Ishikawa (cell line): Measurements from ENCODE around the gene LINC01488.

Source experiments
- CEBPB ChIP-seq: IDR thresholded peaks from 2 replicates; pipeline ENCODE4 v1.6.1; 2012
- CREB1 ChIP-seq: IDR thresholded peaks from 2 replicates; pipeline ENCODE4 v1.6.1; 2012; ENCODE audit warnings: low read depth
- EGR1 ChIP-seq: IDR thresholded peaks from 2 replicates; pipeline ENCODE4 v1.6.1; 2012
- EP300 ChIP-seq: IDR thresholded peaks from 2 replicates; pipeline ENCODE4 v1.6.1; 2012; ENCODE audit warnings: borderline replicate concordance
- FOXM1 ChIP-seq: IDR thresholded peaks from 2 replicates; pipeline ENCODE4 v1.6.1; 2012; ENCODE audit warnings: low read depth, borderline replicate concordance
- NFIC ChIP-seq: IDR thresholded peaks from 2 replicates; pipeline ENCODE4 v1.6.1; 2012
- RAD21 ChIP-seq: IDR thresholded peaks from 2 replicates; pipeline ENCODE4 v1.6.1; 2012; ENCODE audit warnings: low read depth
- TAF1 ChIP-seq: IDR thresholded peaks from 2 replicates; pipeline ENCODE4 v1.6.1; 2012; ENCODE audit warnings: low read depth, mild to moderate bottlenecking
- TCF12 ChIP-seq: IDR thresholded peaks from 2 replicates; pipeline ENCODE4 v1.6.1; 2012; ENCODE audit warnings: low read depth
- TEAD4 ChIP-seq: IDR thresholded peaks from 2 replicates; pipeline ENCODE4 v1.6.1; 2012
- YY1 ChIP-seq: IDR thresholded peaks from 2 replicates; pipeline ENCODE4 v1.6.1; 2012; ENCODE audit warnings: low read depth
- ZBTB7A ChIP-seq: IDR thresholded peaks from 2 replicates; pipeline ENCODE4 v1.6.1; 2012; ENCODE audit warnings: low read depth
- TF ChIP-seq, protein P1 (sequence below): IDR thresholded peaks from 2 replicates; pipeline ENCODE4 v1.6.1; 2012
- TF ChIP-seq, protein P2 (sequence below): IDR thresholded peaks from 2 replicates; pipeline ENCODE4 v1.6.1; 2012; ENCODE audit warnings: low read depth, mild to moderate bottlenecking
- TF ChIP-seq, protein P3 (sequence below): IDR thresholded peaks from 2 replicates; pipeline ENCODE4 v1.6.1; 2012

The LINC01488 gene

DNA sequence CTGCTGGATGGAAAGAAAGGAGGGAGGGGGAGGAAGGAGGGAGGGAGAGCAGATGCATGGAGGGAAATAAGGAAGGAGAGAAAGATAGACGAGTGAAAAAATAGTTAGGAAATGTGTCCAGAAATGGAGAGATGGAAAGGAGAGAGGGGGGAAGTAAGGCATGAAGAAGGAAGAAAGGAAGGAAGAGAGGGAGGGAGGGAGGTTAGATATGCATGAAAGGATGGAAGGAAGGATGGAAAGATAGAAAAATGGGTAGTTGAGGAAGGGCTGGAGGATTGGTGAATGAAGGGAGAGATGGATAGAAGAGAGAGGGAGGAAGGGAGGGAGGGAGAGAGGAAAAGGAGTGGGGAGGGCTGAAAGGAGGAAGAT, 19.6 kb downstream of the LINC01488 start:
- TF ChIP-seq TAF1 (no peak), YY1 (no peak)

DNA sequence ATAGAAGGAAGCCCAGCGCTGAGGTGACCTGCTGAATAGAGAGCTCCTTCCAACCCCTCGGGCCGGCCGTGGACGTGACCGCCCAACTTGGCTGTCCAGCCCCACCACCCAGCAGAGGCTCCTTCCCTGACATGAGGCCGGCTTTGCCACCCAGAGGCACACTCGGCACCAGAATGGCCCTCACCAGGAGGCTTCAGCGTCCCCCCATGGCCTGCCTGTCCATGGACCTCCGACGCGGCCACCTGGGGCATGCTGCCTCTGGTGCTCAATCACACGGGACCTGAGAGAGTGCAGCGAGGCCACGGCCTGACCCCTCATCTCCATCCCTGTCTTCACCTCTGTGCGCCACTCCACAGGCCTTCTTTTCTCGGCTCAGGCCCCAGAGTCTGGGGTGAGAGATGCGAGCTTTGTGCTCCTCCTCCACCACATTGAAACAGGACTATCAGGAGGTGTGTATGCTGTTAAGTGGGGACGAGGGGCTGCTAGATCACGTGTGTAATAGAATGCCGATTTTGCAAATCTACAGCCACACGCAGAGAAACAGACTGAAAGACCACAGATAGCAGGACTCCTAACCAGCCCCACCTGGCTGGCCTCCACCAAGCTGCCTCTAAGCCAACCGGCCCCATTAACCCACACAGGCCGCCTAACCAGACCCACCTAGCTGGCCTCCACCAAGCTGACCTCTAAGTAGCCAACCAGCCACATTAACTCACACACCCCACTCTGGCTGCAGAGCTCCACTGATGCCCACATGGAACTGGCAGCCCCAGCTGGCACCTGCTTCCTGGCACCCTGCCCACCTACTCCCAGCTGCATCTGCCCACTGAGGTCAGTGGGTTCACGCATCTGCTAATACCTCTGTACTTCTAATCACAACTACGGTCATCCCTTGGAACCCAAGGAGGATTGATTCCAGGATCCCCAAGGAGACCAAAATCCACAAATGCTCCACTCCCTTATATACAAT, 20.7 kb downstream of the LINC01488 start:
- TF ChIP-seq TCF12 (no peak), CEBPB (no peak), FOXM1 (no peak), TAF1 (no peak), YY1 (no peak), EGR1 (no peak), CREB1 (no peak), RAD21 (no peak)
- TF ChIP-seq, protein P1, sequence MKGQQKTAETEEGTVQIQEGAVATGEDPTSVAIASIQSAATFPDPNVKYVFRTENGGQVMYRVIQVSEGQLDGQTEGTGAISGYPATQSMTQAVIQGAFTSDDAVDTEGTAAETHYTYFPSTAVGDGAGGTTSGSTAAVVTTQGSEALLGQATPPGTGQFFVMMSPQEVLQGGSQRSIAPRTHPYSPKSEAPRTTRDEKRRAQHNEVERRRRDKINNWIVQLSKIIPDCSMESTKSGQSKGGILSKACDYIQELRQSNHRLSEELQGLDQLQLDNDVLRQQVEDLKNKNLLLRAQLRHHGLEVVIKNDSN, result no peak
- TF ChIP-seq, protein P2, sequence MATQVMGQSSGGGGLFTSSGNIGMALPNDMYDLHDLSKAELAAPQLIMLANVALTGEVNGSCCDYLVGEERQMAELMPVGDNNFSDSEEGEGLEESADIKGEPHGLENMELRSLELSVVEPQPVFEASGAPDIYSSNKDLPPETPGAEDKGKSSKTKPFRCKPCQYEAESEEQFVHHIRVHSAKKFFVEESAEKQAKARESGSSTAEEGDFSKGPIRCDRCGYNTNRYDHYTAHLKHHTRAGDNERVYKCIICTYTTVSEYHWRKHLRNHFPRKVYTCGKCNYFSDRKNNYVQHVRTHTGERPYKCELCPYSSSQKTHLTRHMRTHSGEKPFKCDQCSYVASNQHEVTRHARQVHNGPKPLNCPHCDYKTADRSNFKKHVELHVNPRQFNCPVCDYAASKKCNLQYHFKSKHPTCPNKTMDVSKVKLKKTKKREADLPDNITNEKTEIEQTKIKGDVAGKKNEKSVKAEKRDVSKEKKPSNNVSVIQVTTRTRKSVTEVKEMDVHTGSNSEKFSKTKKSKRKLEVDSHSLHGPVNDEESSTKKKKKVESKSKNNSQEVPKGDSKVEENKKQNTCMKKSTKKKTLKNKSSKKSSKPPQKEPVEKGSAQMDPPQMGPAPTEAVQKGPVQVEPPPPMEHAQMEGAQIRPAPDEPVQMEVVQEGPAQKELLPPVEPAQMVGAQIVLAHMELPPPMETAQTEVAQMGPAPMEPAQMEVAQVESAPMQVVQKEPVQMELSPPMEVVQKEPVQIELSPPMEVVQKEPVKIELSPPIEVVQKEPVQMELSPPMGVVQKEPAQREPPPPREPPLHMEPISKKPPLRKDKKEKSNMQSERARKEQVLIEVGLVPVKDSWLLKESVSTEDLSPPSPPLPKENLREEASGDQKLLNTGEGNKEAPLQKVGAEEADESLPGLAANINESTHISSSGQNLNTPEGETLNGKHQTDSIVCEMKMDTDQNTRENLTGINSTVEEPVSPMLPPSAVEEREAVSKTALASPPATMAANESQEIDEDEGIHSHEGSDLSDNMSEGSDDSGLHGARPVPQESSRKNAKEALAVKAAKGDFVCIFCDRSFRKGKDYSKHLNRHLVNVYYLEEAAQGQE, result no peak

DNA sequence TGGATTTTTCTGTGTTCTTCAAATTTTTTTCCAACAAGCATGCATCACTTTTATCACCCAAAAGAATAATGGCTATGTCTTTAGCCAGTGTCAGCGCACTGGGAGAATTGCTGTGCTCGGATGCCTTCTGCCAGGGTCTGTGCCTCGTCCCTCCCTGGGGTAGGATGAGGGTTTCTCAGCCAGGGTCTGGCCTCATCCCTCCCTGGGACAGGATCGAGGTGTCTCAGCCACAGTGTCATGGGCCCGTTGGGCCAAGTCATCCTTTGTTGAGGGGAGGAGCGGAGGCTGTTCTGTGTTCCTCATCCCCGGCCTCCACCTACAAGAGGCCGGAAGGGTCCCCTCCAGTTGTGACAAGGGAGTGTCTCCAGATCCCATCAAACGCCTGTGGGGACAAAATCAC, 22.7 kb downstream of the LINC01488 start:
- TF ChIP-seq, protein P3, sequence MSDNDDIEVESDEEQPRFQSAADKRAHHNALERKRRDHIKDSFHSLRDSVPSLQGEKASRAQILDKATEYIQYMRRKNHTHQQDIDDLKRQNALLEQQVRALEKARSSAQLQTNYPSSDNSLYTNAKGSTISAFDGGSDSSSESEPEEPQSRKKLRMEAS, result no peak
- TF ChIP-seq, protein P1, result no peak
- no peak for TF ChIP-seq CREB1
- TF ChIP-seq TAF1, result no peak
- TF ChIP-seq CEBPB, result no peak
- TF ChIP-seq TCF12, result no peak

DNA sequence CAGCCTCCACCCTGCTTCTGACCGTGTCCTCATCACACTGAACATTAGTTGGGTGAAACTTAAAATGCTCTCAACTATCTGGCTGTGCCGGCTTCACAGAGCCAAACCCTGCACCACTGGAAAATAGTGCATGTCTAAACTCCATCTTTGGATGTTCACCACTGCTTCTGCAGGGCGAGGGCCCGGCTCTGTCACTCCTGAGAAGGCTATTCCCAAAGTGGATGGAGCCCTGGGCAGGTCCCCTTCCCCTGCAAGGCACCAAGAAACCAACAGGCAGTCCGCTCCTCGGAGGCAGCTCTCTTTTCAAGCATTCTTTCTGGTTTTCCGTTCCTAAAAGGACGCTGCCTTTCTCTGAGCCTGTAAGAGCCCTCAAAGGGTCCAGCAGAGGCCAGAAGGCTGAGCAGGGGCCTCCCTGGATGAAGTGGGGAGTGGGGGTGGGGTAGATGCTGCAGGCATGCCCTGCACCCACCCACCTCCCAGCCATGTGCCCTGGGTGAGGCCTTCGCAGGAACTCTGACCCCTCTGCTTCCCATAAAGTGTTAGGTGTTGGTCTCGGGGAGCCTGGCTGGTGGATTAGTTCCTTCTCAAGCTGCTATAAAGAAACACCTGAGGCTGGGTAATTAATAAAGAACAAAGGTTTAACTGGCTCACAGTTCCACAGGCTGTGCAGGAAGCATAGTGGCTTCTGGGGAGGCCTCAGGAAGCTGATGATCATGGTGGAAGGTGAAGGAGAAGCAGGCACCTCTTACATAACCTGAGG, 23.3 kb downstream of the LINC01488 start:
- TF ChIP-seq EGR1 (no peak), FOXM1 (no peak)
- TF ChIP-seq, protein P3, result no peak

DNA sequence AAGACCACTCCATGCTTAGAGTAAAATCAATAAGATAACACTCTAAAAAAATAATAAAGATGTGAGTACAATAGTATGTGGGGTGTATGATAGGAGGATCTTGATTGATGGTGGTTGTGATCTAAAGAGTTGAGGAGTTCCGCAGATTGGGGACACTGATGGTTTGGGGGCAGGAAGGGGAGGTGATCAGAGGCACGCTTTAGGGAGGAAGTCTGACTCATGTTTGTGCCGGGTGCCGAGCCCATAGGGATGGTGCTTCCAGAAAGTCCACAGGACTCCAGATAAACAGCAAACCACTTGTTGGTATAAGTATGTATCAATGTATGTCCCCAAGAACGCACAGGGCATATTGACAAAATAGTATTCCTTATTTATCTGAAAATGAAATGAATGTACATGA, 27.5 kb downstream of the LINC01488 start:
- TF ChIP-seq, protein P1, result no peak
- no peak for TF ChIP-seq YY1
- TF ChIP-seq FOXM1, result no peak
- TF ChIP-seq EP300, result no peak
- TF ChIP-seq ZBTB7A, result no peak
- TF ChIP-seq, protein P3, result no peak
- TF ChIP-seq NFIC, result no peak
- TF ChIP-seq, protein P2, result no peak
- TF ChIP-seq EGR1, result no peak
- no peak for TF ChIP-seq RAD21
- TF ChIP-seq CEBPB, result no peak
- no peak for TF ChIP-seq TCF12
- TF ChIP-seq CREB1, result no peak
- no peak for TF ChIP-seq TEAD4
- no peak for TF ChIP-seq TAF1
